IMR-90 (cell line): ENCODE results near the gene ZNF827. TPM values are rescaled to one million over a fixed set of nuclear protein-coding genes. Genes with fewer than 3 reads are reported as not detected.
A peak's percentile ranks its signal among the peaks of the same experiment; 100 is the strongest.

ENCODE experiments used
- ATAC-seq: fragments of 200-7000 bp; cut with Tn5 transposase; 2 replicates; pipeline ENCODE4 v1.9.1; 2020; ENCODE audit warnings: low read depth, mild to moderate bottlenecking, moderate library complexity
- BruUV-seq: library from RNA; stranded (reverse); fragments of 400-500 nt; replicated peaks from 2 replicates; lab custom pipeline; 2021; lab: Mats Ljungman, UMichigan
- CTCF ChIA-PET: fragments of 300-600 bp; formaldehyde crosslinking; extraction: SDS; loops from one replicate; lab custom pipeline; 2021; ENCODE audit warnings: antibody characterized with exemption; lab: Yijun Ruan, JAX
- POLR2A ChIA-PET: fragments of 300-600 bp; sonication (Branson Sonifier 250); formaldehyde crosslinking; loops from one replicate; lab custom pipeline; 2022; ENCODE audit warnings: antibody characterized with exemption; ENCODE audit not compliant: unreplicated experiment; lab: Charles Lee
- DNase-seq: peaks from one replicate; pipeline ENCODE4 v3.0.0; 2013
- H2AFZ ChIP-seq: replicated peaks from 2 replicates; pipeline ENCODE3; 2013; ENCODE audit warnings: low read length, mild to moderate bottlenecking; ENCODE audit not compliant: poor library complexity
- H2AK5ac ChIP-seq: 2 replicates; pipeline ENCODE4 v1.6.1; 2013; ENCODE audit warnings: low read depth, low read length, inconsistent platforms
- H2AK9ac ChIP-seq: replicated peaks from 2 replicates; pipeline ENCODE3; 2013; ENCODE audit warnings: mild to moderate bottlenecking, low read depth, low read length, moderate library complexity; ENCODE audit not compliant: poor library complexity
- H2BK120ac ChIP-seq: 2 replicates; pipeline ENCODE4 v1.6.1; 2013; ENCODE audit warnings: low read depth, low read length, inconsistent platforms
- H2BK15ac ChIP-seq: 3 replicates; pipeline ENCODE4 v1.6.1; 2013; ENCODE audit warnings: low read depth, low read length, inconsistent platforms
- H2BK20ac ChIP-seq: 2 replicates; pipeline ENCODE4 v1.6.1; 2013; ENCODE audit warnings: low read depth, mild to moderate bottlenecking, inconsistent platforms, low read length, moderate library complexity
- H2BK5ac ChIP-seq: 2 replicates; pipeline ENCODE4 v1.6.1; 2013; ENCODE audit warnings: mild to moderate bottlenecking, low read depth, low read length, inconsistent platforms; ENCODE audit not compliant: poor library complexity, severe bottlenecking
- H3K14ac ChIP-seq: replicated peaks from 2 replicates; pipeline ENCODE4 v1.6.1; 2013; ENCODE audit warnings: low read depth, low read length, inconsistent platforms
- H3K18ac ChIP-seq: 2 replicates; pipeline ENCODE4 v1.6.1; 2013; ENCODE audit warnings: low read depth, low read length, control low read depth
- H3K23ac ChIP-seq: 2 replicates; pipeline ENCODE4 v1.6.1; 2013; ENCODE audit warnings: low read depth, low read length, inconsistent platforms
- H3K27ac ChIP-seq: 2 replicates; pipeline ENCODE4 v1.5.1; 2013; ENCODE audit warnings: mild to moderate bottlenecking, control low read depth, low read length; ENCODE audit not compliant: insufficient read depth
- H3K27me3 ChIP-seq: 2 replicates; pipeline ENCODE4 v1.6.1; 2013; ENCODE audit warnings: low read length; ENCODE audit not compliant: control insufficient read depth, insufficient read depth
- H3K36me3 ChIP-seq: 2 replicates; pipeline ENCODE4 v1.6.1; 2013; ENCODE audit warnings: low read length, mixed read lengths; ENCODE audit not compliant: control insufficient read depth, insufficient read depth
- H3K4ac ChIP-seq: 2 replicates; pipeline ENCODE4 v1.6.1; 2013; ENCODE audit warnings: low read depth, low read length, inconsistent platforms
- H3K4me1 ChIP-seq: 2 replicates; pipeline ENCODE4 v1.6.1; 2013; ENCODE audit warnings: low read length, mixed read lengths; ENCODE audit not compliant: control insufficient read depth, insufficient read depth
- H3K4me2 ChIP-seq: 2 replicates; pipeline ENCODE4 v1.6.1; 2013; ENCODE audit warnings: low read depth, mild to moderate bottlenecking, control low read depth, low read length, moderate library complexity
- H3K4me3 ChIP-seq: 2 replicates; pipeline ENCODE4 v1.5.1; 2013; ENCODE audit warnings: low read depth, mild to moderate bottlenecking, control low read depth, low read length, moderate library complexity; ENCODE audit not compliant: insufficient read depth
- H3K56ac ChIP-seq: 2 replicates; pipeline ENCODE4 v1.6.1; 2013; ENCODE audit warnings: low read length, inconsistent platforms; ENCODE audit not compliant: insufficient read depth; ENCODE audit errors: extremely low read depth
- H3K79me1 ChIP-seq, 2 experiments: 2 replicates each; pipeline ENCODE4 v1.6.1; 2013; ENCODE audit warnings: low read length in 2 of 2, inconsistent platforms in 1 of 2, low read depth in 1 of 2
- H3K9ac ChIP-seq: 2 replicates; pipeline ENCODE4 v1.6.1; 2013; ENCODE audit warnings: low read depth, low read length, control low read depth
- H3K9me1 ChIP-seq: 2 replicates; pipeline ENCODE4 v1.6.1; 2013; ENCODE audit warnings: low read length, inconsistent platforms; ENCODE audit not compliant: insufficient read depth
- H3K9me3 ChIP-seq: 2 replicates; pipeline ENCODE4 v1.6.1; 2013; ENCODE audit warnings: low read length; ENCODE audit not compliant: control insufficient read depth, insufficient read depth
- H4K20me1 ChIP-seq: 2 replicates; pipeline ENCODE4 v1.6.1; 2013; ENCODE audit warnings: low read length, inconsistent platforms; ENCODE audit not compliant: insufficient read depth
- H4K5ac ChIP-seq: 2 replicates; pipeline ENCODE4 v1.6.1; 2013; ENCODE audit warnings: mild to moderate bottlenecking, low read depth, low read length, control low read depth
- H4K8ac ChIP-seq, 2 experiments: 2 replicates each; pipeline ENCODE4 v1.6.1; 2013; ENCODE audit warnings: low read depth in 2 of 2, low read length in 2 of 2, control low read depth in 1 of 2, inconsistent platforms in 1 of 2
- H4K91ac ChIP-seq: 2 replicates; pipeline ENCODE4 v1.6.1; 2013; ENCODE audit warnings: low read depth, low read length, inconsistent platforms; ENCODE audit not compliant: insufficient read depth
- BHLHE40 ChIP-seq: fragments of 150-350 bp; IDR thresholded peaks from 2 replicates; pipeline ENCODE4 v1.6.1; 2016; ENCODE audit warnings: mild to moderate bottlenecking, low read depth, low read length
- CHD1 ChIP-seq: IDR thresholded peaks from 2 replicates; pipeline ENCODE4 v1.6.1; 2012; ENCODE audit warnings: low read depth, low read length, improper control_type of control experiment
- MAZ ChIP-seq: IDR thresholded peaks from 2 replicates; pipeline ENCODE4 v1.6.1; 2012; ENCODE audit warnings: low read depth, mild to moderate bottlenecking, low read length, improper control_type of control experiment, moderate library complexity, borderline replicate concordance
- MXI1 ChIP-seq: IDR thresholded peaks from 2 replicates; pipeline ENCODE4 v1.6.1; 2012; ENCODE audit warnings: low read depth, mild to moderate bottlenecking, low read length, moderate library complexity, borderline replicate concordance
- NFE2L2 ChIP-seq: fragments of 150-350 bp; IDR thresholded peaks from 2 replicates; pipeline ENCODE4 v1.6.1; 2016; ENCODE audit warnings: low read depth, mild to moderate bottlenecking, low read length
- POLR2A ChIP-seq: IDR thresholded peaks from 2 replicates; pipeline ENCODE4 v1.6.1; 2012; ENCODE audit warnings: mild to moderate bottlenecking, low read depth, low read length
- SMC3 ChIP-seq: fragments of 150-350 bp; IDR thresholded peaks from 2 replicates; pipeline ENCODE4 v1.6.1; 2016; ENCODE audit warnings: low read depth, mild to moderate bottlenecking, antibody characterized with exemption, low read length, moderate library complexity
- WGBS, 2 experiments: methylation state at CpG; one replicate each; pipeline versions ENCODE4 v1.1.5 to v1.1.7; 2013; ENCODE audit warnings: missing lambda C conversion rate in 2 of 2; ENCODE audit not compliant: insufficient read length in 1 of 2; ENCODE audit errors: extremely low coverage in 2 of 2; 5-methylcytosine and 5-hydroxymethylcytosine counted together
- dilution Hi-C: fragments of 300-500 bp; cut with HindIII; formaldehyde crosslinking; loops from one replicate; pipeline ENCODE4 v1.14.3; 2018; ENCODE audit warnings: low sequenced_read_pairs; ENCODE audit not compliant: unreplicated experiment
- in situ Hi-C: fragments of 300-500 bp; cut with MboI; formaldehyde crosslinking; loops from 3 replicates; pipeline ENCODE4 v1.14.3; 2019; ENCODE audit warnings: low sequenced_read_pairs, inconsistent platforms, mixed read lengths
- intact Hi-C: fragments of 100-400 bp; cut with micrococcal nuclease; formaldehyde crosslinking; loops from 2 replicates; pipeline ENCODE4 v1.10.0; 2022
- polyA plus RNA-seq, 3 experiments: library from polyadenylated mRNA; depleted of rRNA; stranded (reverse); fragments of >200 nt; gene quantifications; 2 replicates each; pipeline ENCODE4 v1.2.3, GENCODE V29; 2012; ENCODE audit warnings: low replicate concordance in 1 of 3
- total RNA-seq: library from RNA; depleted of rRNA; stranded (reverse); fragments of >200 nt; gene quantifications from 2 replicates; pipeline ENCODE4 v1.2.3, GENCODE V29; 2012

ZNF827 gene
- total and polyA plus RNA-seq, 2 of the 4 experiments (the other 2 are of a cell fraction): 6.6 to 31.7 TPM

GRCh38 chr4:145736241-145736831, 202.3 kb downstream of the ZNF827 start:
- Histone ChIP-seq H4K20me1 (no peaks in the 10 kb centered on the region), H3K9me1 (peaks cover 22% of the 10 kb centered on the region), H3K4me2 (no peak overlapping the region), H2BK15ac (peak overlapping the region; percentile 30; the same call in 2 of the 3 replicates), H3K56ac (peak overlapping the region; percentile 93), H4K91ac (peak overlapping the region; percentile 98), H3K27ac (peak overlapping the region; percentile 62), H3K23ac (peak overlapping the region; percentile 73), H3K79me1 (peaks cover 0 to 6% of the 10 kb centered on the region in 2 experiments; a peak in 2 of 4 replicates), H2BK120ac (peak overlapping the region; percentile 92), H3K9ac (no peak overlapping the region), H3K18ac (peak overlapping the region; percentile 79), H3K4ac (peak overlapping the region; percentile 97), H2AK5ac (peak overlapping the region; percentile 96), H3K14ac (peak overlapping the region; percentile 82), H2BK5ac (peak overlapping the region; percentile 83), H2AK9ac (peak overlapping the region; percentile 89), H3K4me3 (no peak overlapping the region), H2BK20ac (peak overlapping the region; percentile 93), H3K4me1 (peaks cover 32% of the 10 kb centered on the region), H3K27me3 (no peaks in the 10 kb centered on the region), H3K36me3 (no peaks in the 10 kb centered on the region), H4K5ac (peak overlapping the region; percentile 51), H4K8ac (peak overlapping the region; percentile 82 to 84), H2AFZ (peak overlapping the region; percentile 79), H3K9me3 (no peaks in the 10 kb centered on the region)
- no peak for TF ChIP-seq SMC3
- no peak for TF ChIP-seq MXI1
- no peak for TF ChIP-seq MAZ
- no peak for TF ChIP-seq NFE2L2
- no peak for TF ChIP-seq POLR2A
- no peak for TF ChIP-seq BHLHE40
- TF ChIP-seq CHD1: no peak
- CTCF ChIA-PET: no interaction called here
- BruUV-seq: no TSS peak
- intact Hi-C loops (loop anchor here (5.0 to 10.0 kb wide), 3 partner anchors 141 to 522 kb away; partner anchors contain the start of gene SMAD1), dilution Hi-C loops (no loop called here), in situ Hi-C loops (loop anchor here (5.0 kb wide), 1 partner anchor 71 kb away; no protein-coding TSS in a partner anchor)
- DNase-seq: no peak
- POLR2A ChIA-PET: no interaction called here
- ATAC-seq: no peak
- 51% methylated on average over 3 of the region's 9 CpGs; no CpG with 5 or more reads in 1 of the 2 experiments for WGBS, 2 experiments
